GM19328 (cell line): ENCODE measurements around the gene HP.
"Not testable (repeated sequence)": the region's sequence is repeated elsewhere in the genome, so short reads cannot be mapped to it uniquely, and the experiment has no call there.

Experiments
- ATAC-seq: cut with Tn5 transposase; IDR thresholded peaks from one replicate; pipeline ENCODE4 v1.9.1; 2021; ENCODE audit warnings: mild to moderate bottlenecking, moderate library complexity; ENCODE audit not compliant: unreplicated experiment

Gene HP

DNA sequence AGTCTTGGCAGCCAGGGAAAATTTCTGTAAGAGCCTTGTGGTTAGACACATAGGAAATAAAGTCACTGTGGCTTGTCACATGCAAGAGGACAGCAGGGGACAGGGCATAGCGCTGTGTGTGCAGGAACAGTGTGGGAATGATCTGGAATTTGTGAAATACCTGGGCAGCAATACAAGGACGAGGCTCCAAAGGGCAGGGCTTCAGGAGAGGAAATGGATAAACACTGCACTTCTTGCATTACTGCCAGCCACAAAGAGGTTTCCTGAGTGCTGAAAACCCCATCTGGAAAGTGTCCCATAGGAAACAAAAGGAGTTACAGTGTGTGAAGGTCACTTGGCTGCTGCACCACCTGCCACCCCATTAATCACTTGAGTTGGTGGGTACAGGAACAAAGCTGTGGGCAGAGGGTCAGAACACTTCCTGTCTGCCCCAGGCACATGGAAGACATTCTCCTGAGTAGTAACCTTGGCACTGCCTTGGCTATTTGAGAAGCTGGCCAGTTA is 12.1 kb upstream of the HP start:
- ATAC-seq: no peak

DNA sequence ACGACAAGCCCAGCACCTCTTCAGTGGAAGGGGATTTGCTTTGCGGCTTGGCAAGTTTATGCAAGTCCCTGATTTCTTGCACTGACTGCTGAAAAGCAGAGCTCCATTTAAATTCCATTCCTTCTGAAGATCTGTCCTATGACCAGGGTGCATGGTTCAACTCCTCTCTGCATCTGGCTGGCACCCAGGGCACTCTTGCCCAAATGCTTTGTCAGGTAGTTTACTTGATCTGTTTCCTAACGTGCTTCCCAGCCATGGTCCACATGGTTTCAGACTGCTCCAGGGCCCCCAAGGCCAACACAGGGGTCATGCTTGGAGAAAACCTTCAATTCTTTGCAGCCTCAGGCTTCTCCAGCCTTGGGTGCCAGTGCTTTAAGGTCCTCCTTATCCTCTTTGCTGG is 11.2 kb upstream of the HP start:
- ATAC-seq: no peak

DNA sequence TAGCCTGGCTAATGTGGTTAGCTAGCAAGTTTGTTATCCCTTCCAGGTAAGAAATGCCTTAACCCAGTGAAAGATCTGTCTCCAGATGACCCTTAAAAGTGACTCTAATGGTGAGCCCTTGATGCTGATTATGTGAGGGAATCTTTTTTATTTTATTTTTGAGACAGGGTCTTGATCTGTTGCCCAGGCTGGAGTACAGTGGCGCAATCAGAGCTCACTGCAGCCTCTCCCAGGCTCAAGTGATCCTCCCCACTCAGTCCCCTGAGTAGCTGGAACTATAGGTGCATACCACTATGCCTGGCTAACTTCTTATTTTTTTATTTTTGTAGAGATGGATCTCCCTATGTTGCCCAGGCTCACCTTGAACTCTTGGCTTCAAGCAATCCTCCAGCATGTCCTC is 10.8 kb upstream of the HP start:
- no peak for ATAC-seq

DNA sequence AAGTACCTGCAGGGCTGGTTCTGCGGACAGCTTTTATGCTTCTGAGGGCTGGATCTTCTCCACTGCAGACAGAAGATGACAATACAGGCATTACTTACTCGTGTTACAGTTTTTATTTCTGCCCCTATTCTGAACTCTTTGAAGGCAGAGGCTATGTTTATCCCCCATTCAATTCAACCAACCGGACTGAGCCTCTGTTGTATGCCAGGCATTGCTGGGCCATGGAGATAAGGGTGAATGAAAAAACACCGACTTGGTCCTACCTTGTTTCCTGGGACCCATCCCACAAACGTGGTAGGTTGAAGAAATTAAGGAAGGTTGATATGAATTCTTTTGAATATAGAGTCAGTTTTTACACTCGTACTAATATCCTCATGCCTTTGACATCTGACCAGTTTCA is 10.0 kb upstream of the HP start:
- no peak for ATAC-seq

DNA sequence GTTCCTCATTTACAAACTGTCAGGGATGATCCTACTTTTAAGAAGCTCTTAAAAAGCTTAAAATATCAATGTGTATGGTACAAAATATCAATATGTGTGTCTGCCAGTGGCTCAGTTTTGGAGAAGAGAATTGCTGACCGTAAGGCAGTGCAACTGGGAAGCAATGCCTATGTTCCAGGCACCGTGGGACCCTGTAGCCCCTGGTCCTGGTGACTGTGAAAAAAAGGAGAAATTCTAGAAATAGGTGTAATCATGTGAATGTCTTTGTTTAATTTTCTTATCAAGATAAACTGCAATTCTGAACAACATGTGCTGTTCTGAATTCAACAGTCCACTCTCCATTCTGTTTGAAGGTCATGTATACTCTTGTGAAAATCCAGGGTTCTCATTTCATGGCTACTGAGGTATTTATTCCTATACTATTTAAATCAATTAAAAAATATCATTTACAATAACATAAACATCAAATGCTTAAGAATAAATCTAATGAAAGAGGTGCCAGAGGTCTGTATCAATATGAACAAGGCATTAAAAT is 9.4 kb upstream of the HP start:
- ATAC-seq: no peak

DNA sequence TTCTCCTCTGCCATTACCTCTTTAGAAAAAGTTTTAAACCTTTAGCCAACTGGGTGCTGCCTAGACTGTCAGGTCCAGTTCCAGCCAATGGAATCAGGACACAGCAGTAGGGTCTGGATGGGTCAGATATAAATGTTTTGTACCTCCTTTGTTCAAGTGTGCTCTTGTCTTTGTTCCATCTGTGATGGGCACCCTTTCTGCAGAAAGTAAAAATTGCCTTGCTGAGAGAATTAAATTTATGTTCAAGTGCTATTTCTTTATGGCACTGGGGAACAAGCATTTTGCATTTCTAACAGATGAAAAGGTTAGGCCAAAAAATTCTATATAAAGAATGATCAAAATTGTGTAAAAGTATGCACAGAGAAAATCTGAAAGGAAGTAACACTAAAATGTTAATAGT is 5.2 kb upstream of the HP start:
- ATAC-seq: no peak

DNA sequence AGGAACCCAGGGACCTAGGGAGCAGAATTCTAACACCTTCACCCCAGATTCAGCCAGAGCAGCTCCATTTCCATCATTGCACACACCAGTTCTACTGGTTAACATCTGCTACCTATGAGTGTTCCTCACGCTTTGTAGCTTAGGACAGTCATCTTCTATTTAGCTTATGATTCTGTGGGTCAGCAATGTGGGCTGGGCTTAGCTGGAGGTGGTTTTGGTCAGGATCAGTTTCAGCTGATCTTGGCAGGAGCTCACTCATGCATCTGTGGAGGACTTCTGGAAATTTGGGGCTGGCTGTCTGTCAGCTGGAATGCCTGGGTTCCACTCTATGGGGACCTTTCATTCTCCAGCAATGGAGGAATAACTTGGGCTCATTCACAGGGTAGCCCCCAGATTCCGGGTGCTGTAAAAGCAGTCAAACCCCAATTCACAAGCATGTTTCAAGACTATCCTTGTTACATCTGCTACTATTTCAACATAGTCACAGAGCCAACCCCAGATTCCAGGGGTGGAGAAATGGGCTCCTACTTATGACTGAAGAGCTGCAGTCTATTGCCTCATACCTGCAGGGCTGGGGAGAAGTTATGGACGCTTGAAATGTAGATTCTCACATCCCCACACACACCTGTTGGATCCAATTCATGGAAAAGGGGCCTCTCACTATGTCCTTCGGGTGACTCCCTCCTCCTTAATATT is 3.4 kb upstream of the HP start:
- no peak for ATAC-seq

- ATAC-seq: no peak
Measured at GRCh38 chr16:72051818-72052217, 2.5 kb upstream of the HP start.

DNA sequence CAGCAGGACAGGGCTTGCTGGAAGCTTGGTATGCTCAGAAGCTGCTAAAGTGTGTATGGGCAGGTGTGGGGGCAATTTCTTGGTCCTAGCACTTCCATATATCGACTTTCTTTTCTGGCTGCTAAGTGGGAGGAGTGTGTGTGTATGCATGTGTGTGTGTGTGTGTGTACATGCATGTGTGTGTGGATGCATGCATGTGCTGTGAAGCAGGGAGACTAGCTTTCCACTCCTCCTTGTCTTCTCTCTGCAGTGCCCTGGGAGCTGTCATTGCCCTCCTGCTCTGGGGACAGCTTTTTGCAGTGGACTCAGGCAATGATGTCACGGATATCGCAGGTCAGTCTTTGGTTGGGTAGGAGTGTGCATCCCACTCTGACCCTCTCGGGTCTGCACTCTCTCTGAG is 1.6 kb downstream of the HP start:
- ATAC-seq: no peak

DNA sequence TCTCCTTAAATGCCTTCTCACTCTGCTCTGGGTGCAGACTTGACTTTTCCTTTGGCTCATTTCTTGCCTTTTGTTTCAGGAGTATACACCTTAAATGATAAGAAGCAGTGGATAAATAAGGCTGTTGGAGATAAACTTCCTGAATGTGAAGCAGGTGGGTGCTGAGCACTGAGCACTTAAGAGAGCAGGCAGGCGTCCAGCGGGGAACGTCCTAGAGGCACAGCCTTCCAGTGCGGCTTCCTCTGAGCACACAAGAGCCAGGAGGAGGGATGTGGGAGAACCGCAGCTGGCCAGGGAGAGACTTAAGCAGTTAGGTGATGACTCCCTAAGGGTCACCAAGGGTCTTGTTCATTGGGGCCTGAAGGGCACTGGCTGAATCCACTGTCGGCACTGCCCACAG is 3.0 kb downstream of the HP start:
- not testable (repeated sequence) for ATAC-seq

GRCh38 chr16:72059060-72059459 is 4.8 kb downstream of the HP start:
- not testable (repeated sequence) for ATAC-seq

DNA sequence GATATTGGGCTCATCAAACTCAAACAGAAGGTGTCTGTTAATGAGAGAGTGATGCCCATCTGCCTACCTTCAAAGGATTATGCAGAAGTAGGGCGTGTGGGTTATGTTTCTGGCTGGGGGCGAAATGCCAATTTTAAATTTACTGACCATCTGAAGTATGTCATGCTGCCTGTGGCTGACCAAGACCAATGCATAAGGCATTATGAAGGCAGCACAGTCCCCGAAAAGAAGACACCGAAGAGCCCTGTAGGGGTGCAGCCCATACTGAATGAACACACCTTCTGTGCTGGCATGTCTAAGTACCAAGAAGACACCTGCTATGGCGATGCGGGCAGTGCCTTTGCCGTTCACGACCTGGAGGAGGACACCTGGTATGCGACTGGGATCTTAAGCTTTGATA is 6.1 kb downstream of the HP start:
- ATAC-seq: no peak

- ATAC-seq: no peak
Measured at GRCh38 chr16:72061564-72061963, 7.3 kb downstream of the HP start.

DNA sequence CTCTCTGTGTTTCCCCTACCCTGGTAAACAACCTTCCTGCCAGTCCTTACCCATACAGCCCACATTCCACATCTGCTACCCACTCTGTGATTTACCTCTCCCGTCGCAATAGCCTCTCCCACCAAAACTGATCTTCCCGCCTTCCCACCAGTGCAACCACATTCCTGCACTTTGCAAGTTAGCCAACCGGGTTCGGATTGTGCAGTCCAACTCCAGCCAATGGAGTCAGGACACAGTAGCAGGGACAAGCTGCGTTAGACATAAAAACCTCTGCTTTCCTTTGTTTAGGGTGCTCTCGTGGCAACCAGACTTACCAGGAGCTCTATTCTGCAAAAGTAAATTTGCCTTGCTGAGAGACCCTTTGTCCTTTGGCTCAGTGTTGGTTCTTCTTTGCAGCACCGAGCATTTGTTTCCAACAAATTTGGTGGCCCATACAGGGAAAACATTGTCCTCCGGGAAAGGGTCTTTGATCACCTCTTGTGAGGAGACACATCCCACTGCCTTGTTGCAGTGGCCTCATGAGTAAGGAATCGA is 10.1 kb downstream of the HP start:
- ATAC-seq: no peak

GRCh38 chr16:72066747-72067146 is 12.4 kb downstream of the HP start:
- no peak for ATAC-seq

GRCh38 chr16:72068930-72069329 is 14.6 kb downstream of the HP start:
- ATAC-seq: no peak

DNA sequence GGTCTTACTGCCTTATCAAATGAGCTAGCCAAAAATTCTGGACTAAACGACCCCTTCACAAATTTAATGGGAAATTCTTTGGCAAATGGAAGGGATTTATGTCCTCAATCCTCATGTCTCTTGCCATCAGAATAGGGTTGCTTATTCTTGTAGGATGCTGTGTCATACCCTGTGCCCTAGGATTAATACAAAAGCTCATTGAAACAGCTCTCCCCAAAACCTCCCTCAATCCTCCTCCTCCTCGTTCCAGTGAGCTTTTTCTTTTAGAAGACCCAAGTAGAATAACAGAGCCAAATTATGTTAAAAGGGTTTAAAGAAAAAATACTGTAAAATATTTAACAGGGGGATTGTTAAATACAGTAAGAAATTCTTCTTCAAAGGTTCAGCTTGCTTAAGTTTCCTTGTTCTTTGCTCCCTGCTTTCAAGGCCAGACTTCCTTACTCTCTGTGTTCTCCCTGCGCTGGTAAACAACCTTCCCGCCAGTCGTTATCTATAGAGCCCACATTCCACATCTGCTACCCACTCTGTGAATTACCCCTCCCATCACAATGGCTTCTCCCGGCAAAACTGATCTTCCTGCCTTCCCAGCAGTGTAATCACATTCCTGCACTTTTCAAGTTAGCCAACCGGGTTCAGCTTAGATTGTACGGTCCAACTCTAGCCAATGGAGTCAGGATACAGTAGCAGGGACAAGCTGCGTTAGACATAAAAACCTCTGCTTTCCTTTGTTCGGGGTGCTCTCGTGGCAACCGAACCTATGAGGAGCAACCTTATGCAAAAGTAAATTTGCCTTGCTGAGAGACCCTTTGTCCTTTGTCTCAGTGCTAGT is 18.4 kb downstream of the HP start:
- ATAC-seq: no peak

DNA sequence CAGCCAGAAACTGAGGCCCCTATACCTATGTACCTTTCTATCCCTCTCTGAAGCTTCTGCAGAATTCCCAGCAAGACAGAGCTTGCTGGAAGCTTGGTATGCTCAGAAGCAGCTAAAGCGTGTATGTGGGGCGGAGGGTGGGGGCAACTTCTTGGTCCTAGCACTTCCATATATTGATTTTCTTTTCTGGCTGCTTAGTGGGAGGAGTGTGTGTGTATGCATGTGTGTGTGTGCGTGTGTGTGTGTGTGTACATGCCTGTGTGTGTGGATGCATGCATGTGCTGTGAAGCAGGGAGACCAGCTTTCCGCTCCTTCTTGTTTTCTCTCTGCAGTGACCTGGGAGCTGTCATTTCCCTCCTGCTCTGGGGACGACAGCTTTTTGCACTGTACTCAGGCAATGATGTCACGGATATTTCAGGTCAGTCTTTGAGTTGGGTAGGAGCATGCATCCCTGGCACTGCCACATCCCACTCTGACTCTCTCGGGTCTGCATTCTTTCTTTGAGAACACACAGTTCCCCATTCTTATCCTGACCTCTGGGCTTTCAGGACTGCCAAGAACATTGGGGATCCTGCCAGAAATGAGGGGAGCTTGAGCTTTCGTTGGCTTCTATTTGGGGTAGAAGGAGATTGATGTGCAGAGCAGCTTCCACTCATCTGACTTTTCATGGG is 19.4 kb downstream of the HP start:
- ATAC-seq: no peak

- ATAC-seq: not testable (repeated sequence)
Measured at GRCh38 chr16:72075067-72075466, 20.8 kb downstream of the HP start.

DNA sequence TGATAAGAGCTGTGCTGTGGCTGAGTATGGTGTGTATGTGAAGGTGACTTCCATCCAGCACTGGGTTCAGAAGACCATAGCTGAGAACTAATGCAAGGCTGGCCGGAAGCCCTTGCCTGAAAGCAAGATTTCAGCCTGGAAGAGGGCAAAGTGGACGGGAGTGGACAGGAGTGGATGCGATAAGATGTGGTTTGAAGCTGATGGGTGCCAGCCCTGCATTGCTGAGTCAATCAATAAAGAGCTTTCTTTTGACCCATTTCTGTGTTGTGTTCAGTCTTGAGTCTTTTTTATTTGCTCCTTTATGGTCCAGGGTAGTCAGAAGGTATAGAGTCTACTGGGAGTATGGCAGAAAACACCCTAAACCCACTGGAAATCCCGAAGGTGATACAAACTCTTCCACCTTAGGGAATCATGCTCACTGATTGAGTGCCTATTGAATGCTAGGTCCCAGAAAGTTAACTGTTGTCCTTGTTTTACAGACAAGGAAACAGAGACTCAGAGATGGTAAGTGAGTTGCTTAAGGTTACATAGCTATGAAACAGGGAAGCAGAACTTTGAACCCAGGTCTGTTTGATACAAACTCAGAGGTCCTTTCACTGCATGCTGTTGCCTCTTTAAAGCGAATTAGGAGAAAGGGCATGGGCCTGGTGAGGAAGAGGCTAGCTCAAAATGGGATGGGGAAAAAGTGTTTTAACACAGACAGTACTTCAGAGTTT is 22.8 kb downstream of the HP start:
- not testable (repeated sequence) for ATAC-seq
